K562 (cell line): ENCODE measurements around the gene PIRT. TPM values are rescaled to one million over a fixed set of nuclear protein-coding genes. Genes with fewer than 3 reads are reported as not detected.

Source experiments
- ATAC-seq: fragments of 200-7000 bp; cut with Tn5 transposase; 3 replicates; pipeline ENCODE4 v1.9.1; 2020; ENCODE audit warnings: moderate library complexity
- BruUV-seq: library from RNA; stranded (reverse); fragments of 400-500 nt; replicated peaks from 2 replicates; lab custom pipeline; 2021; lab: Mats Ljungman, UMichigan
- CTCF ChIA-PET: fragments of 300-600 bp; formaldehyde crosslinking; extraction: SDS; loops from one replicate; lab custom pipeline; 2021; ENCODE audit warnings: low intra/inter-chr PET ratio; lab: Yijun Ruan, JAX
- POLR2A ChIA-PET: fragments of 300-600, 350-650 bp; sonication (Branson Sonifier 250); formaldehyde crosslinking; extraction: SDS; loops from one replicate; lab custom pipeline; 2021; ENCODE audit warnings: antibody characterized with exemption, inconsistent platforms; lab: Yijun Ruan, JAX
- DNase-seq, 4 experiments: peaks; one replicate each; pipeline versions ENCODE4 v3.0.0 to v3.0.0-alpha.2; 2011 to 2018; ENCODE audit warnings: low spot score in 3 of 4, mixed read lengths in 3 of 4; ENCODE audit errors: extremely low read depth in 1 of 4
- FAIRE-seq: peaks from 2 replicates; lab custom pipeline; 2011; peaks lifted over from hg19 to GRCh38; lab: Jason Lieb, UNC
- H2AFZ ChIP-seq: 2 replicates; pipeline ENCODE4 v1.6.0; 2011; ENCODE audit warnings: low read depth, low read length, control low read depth, inconsistent platforms
- H3K27ac ChIP-seq: fragments of 200-600 bp; 3 replicates; pipeline ENCODE4 v1.8.0; 2011; ENCODE audit warnings: low read depth, mild to moderate bottlenecking, control low read depth, inconsistent platforms, low read length, moderate library complexity, mixed read lengths; ENCODE audit errors: extremely low read depth
- H3K27me3 ChIP-seq, 2 experiments: fragments of 300-600 bp in 1 of 2; 2 replicates in 1 of 2; 3 replicates in 1 of 2; pipeline versions ENCODE4 v1.6.0 to v1.8.0; 2011; ENCODE audit warnings: inconsistent platforms in 2 of 2, low read length in 2 of 2, mild to moderate bottlenecking in 1 of 2, mixed read lengths in 1 of 2, moderate library complexity in 1 of 2; ENCODE audit not compliant: control insufficient read depth in 2 of 2, insufficient read depth in 2 of 2
- H3K36me3 ChIP-seq: fragments of 300-600 bp; 3 replicates; pipeline ENCODE4 v1.8.0; 2011; ENCODE audit warnings: mild to moderate bottlenecking, low read length, inconsistent platforms; ENCODE audit not compliant: control insufficient read depth, insufficient read depth
- H3K4me1 ChIP-seq, 2 experiments: fragments of 200-600 bp in 1 of 2; replicated peaks in 1 of 2; 2 replicates in 1 of 2; 3 replicates in 1 of 2; pipeline versions ENCODE4 v1.5.1 to v1.8.0; 2011; ENCODE audit warnings: inconsistent platforms in 2 of 2, low read length in 2 of 2, mild to moderate bottlenecking in 1 of 2, mixed read lengths in 1 of 2, moderate library complexity in 1 of 2; ENCODE audit not compliant: control insufficient read depth in 2 of 2, insufficient read depth in 2 of 2
- H3K4me2 ChIP-seq: 2 replicates; pipeline ENCODE4 v1.6.1; 2011; ENCODE audit warnings: low read length, control low read depth, inconsistent platforms, mixed read lengths; ENCODE audit not compliant: insufficient read depth
- H3K4me3 ChIP-seq: fragments of 200-600 bp; sonication (generic), shearing (Covaris generic); 2 replicates; pipeline ENCODE4 v1.5.1; 2016; ENCODE audit warnings: control low read depth, inconsistent platforms
- H3K79me2 ChIP-seq: fragments of 200-600 bp; 3 replicates; pipeline ENCODE4 v1.8.0; 2011; ENCODE audit warnings: low read length, inconsistent platforms; ENCODE audit not compliant: control insufficient read depth, insufficient read depth
- H3K9ac ChIP-seq, 2 experiments: 2 replicates each; pipeline versions ENCODE4 v1.6.0 to v1.6.1; 2011; ENCODE audit warnings: low read depth in 2 of 2, low read length in 2 of 2, control low read depth in 1 of 2, inconsistent platforms in 1 of 2, mild to moderate bottlenecking in 1 of 2, mixed read lengths in 1 of 2; ENCODE audit not compliant: insufficient read depth in 1 of 2
- H3K9me1 ChIP-seq: one replicate; pipeline ENCODE4 v1.6.0; 2011; ENCODE audit warnings: inconsistent platforms, mild to moderate bottlenecking, low read length, moderate library complexity; ENCODE audit not compliant: control insufficient read depth, insufficient read depth
- H3K9me3 ChIP-seq: replicated peaks from 2 replicates; pipeline ENCODE4 v1.5.1; 2011; ENCODE audit warnings: low read depth, low read length, inconsistent platforms; ENCODE audit not compliant: control insufficient read depth, insufficient read depth
- H4K20me1 ChIP-seq: replicated peaks from 2 replicates; pipeline ENCODE4 v1.6.1; 2011; ENCODE audit warnings: low read length, inconsistent platforms, mixed read lengths; ENCODE audit not compliant: control insufficient read depth, insufficient read depth
- COPS2 ChIP-seq: fragments of 450-650 bp; conservative IDR thresholded peaks from 2 replicates; pipeline ENCODE4 v1.6.1; 2016; ENCODE audit warnings: mild to moderate bottlenecking, moderate library complexity
- ELF4 ChIP-seq: fragments of 450-650 bp; formaldehyde crosslinking; IDR thresholded peaks from 2 replicates; pipeline ENCODE4 v1.4.0; 2022; ENCODE audit warnings: missing genetic modification characterization
- HNRNPH1 ChIP-seq: fragments of 200-400 bp; formaldehyde crosslinking; optimal IDR thresholded peaks from 2 replicates; pipeline ENCODE3; 2017; ENCODE audit warnings: low read depth, mild to moderate bottlenecking, low read length, moderate library complexity
- PURB ChIP-seq: sonication (generic); formaldehyde crosslinking; IDR thresholded peaks from 2 replicates; pipeline ENCODE4 v1.9.0; 2021; ENCODE audit warnings: low read depth, mild to moderate bottlenecking, missing genetic modification reagents
- SAP30 ChIP-seq: fragments of 200-600 bp; sonication (generic); IDR thresholded peaks from 2 replicates; pipeline ENCODE4 v1.6.1; 2012; ENCODE audit warnings: borderline replicate concordance, low read depth, mild to moderate bottlenecking, moderate library complexity, low read length, control low read depth, inconsistent platforms; ENCODE audit not compliant: insufficient read depth, poor library complexity, severe bottlenecking
- SLC30A9 ChIP-seq: fragments of 250-450 bp; sonication (Bioruptor Pico); IDR thresholded peaks from 2 replicates; pipeline ENCODE4 v1.8.0; 2022; ENCODE audit warnings: mild to moderate bottlenecking, moderate library complexity
- SRF ChIP-seq, 2 experiments: fragments of 250-450, 450-650 bp in 1 of 2; sonication (Bioruptor Pico) in 1 of 2; sonication (generic) in 1 of 2; formaldehyde crosslinking; IDR thresholded peaks; 2 replicates each; pipeline versions ENCODE4 v1.5.0 to v1.5.1; 2020 to 2022; ENCODE audit warnings: mild to moderate bottlenecking in 1 of 2, missing genetic modification reagents in 1 of 2
- ZBED1 ChIP-seq: IDR thresholded peaks from 2 replicates; pipeline ENCODE4 v1.6.1; 2014
- ZC3H4 ChIP-seq: sonication (generic); formaldehyde crosslinking; IDR thresholded peaks from 2 replicates; pipeline ENCODE4 v1.9.0; 2021; ENCODE audit warnings: missing genetic modification reagents, borderline replicate concordance
- ZNF23 ChIP-seq: fragments of 250-450 bp; sonication (Bioruptor Pico); IDR thresholded peaks from 2 replicates; pipeline ENCODE4 v1.4.0; 2020; ENCODE audit warnings: mild to moderate bottlenecking
- ZNF347 ChIP-seq: fragments of 450-650 bp; formaldehyde crosslinking; IDR thresholded peaks from 2 replicates; pipeline ENCODE4 v1.4.0; 2020; ENCODE audit warnings: low read depth, mild to moderate bottlenecking, moderate library complexity
- WGBS: fragments of 100-300 bp; shearing (Covaris generic); methylation state at CpG from one replicate; pipeline ENCODE4 v1.1.6; 2016; ENCODE audit warnings: low coverage, mixed read lengths; ENCODE audit not compliant: insufficient coverage; ENCODE audit errors: missing lambda C conversion rate; 5-methylcytosine and 5-hydroxymethylcytosine counted together
- in situ Hi-C: fragments of 300-500 bp; cut with MboI; formaldehyde crosslinking; loops from 4 replicates; pipeline ENCODE4 v1.15.0; 2018; ENCODE audit warnings: inconsistent platforms, mixed read lengths
- intact Hi-C: fragments of 100-400 bp; cut with micrococcal nuclease; formaldehyde crosslinking; loops from 2 replicates; pipeline ENCODE4 v1.14.2; 2022
- polyA plus RNA-seq, 8 experiments: library from polyadenylated mRNA; depleted of rRNA in 4 of 8; stranded (reverse) in 5 of 8; unstranded in 3 of 8; fragments of >200 nt; fragmentation: Nextera tagmentation in 2 of 8; fragmentation: Illumina TruSeq in 1 of 8; extraction: Ambion mirVana in 2 of 8; extraction: Trizol in 1 of 8; gene quantifications; 2 replicates each; pipeline versions ENCODE4 v1.2.1 to v1.2.3, GENCODE V29; 2011 to 2014; ENCODE audit warnings: inconsistent platforms in 1 of 8, missing spikeins in 1 of 8
- total RNA-seq, 7 experiments: library from RNA; depleted of rRNA in 6 of 7; stranded (reverse); fragments of >200 nt in 6 of 7; fragmentation: Illumina TruSeq in 2 of 7; extraction: Trizol in 2 of 7; gene quantifications; 2 replicates each; pipeline versions ENCODE4 v1.2.1 to v1.2.3, GENCODE V29; 2011 to 2021; ENCODE audit warnings: low replicate concordance in 1 of 7
- TF ChIP-seq, protein P1 (sequence below): fragments of 250-450 bp; sonication (Bioruptor Pico); IDR thresholded peaks from 2 replicates; pipeline ENCODE4 v1.9.0; 2021; ENCODE audit warnings: mild to moderate bottlenecking, inconsistent platforms
- TF ChIP-seq, protein P2 (sequence below): fragments of 450-650 bp; formaldehyde crosslinking; IDR thresholded peaks from 2 replicates; pipeline ENCODE4 v1.4.0; 2020; ENCODE audit warnings: mild to moderate bottlenecking, moderate library complexity
- TF ChIP-seq, protein P3 (sequence below), 2 experiments: IDR thresholded peaks; 2 replicates each; pipeline ENCODE4 v1.6.1; 2011; ENCODE audit warnings: borderline replicate concordance in 1 of 2, control low read depth in 1 of 2, low read depth in 1 of 2, low read length in 1 of 2, mild to moderate bottlenecking in 1 of 2, mixed read lengths in 1 of 2, moderate library complexity in 1 of 2; ENCODE audit not compliant: insufficient read depth in 1 of 2, insufficient read length in 1 of 2, poor library complexity in 1 of 2, severe bottlenecking in 1 of 2; ENCODE audit errors: extremely low read depth in 1 of 2

The PIRT gene
- total and polyA plus RNA-seq, 9 of the 15 experiments (the other 6 are each of a cell fraction or from before 2014, with no cell fraction given), result not detected

DNA sequence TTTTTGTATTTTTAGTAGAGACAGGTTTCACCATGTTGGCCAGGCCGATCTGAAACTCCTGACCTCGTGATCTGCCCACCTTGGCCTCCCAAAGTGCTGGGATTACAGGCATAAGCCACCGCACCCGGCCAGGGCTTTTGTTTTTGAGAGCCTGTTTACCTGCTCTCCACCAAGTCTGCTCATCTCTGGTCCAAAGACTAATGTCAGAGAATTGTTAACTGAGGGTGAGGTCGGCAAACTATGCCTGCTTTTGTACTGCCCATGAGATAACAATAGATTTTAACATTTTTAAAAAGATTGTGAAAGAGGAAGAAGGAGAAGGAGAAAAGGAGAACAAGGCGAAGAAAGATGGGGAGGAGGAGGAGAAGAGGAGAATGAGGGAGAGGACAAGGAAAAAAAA, 60.0 kb downstream of the PIRT start (continued):
- TF ChIP-seq, protein P1, sequence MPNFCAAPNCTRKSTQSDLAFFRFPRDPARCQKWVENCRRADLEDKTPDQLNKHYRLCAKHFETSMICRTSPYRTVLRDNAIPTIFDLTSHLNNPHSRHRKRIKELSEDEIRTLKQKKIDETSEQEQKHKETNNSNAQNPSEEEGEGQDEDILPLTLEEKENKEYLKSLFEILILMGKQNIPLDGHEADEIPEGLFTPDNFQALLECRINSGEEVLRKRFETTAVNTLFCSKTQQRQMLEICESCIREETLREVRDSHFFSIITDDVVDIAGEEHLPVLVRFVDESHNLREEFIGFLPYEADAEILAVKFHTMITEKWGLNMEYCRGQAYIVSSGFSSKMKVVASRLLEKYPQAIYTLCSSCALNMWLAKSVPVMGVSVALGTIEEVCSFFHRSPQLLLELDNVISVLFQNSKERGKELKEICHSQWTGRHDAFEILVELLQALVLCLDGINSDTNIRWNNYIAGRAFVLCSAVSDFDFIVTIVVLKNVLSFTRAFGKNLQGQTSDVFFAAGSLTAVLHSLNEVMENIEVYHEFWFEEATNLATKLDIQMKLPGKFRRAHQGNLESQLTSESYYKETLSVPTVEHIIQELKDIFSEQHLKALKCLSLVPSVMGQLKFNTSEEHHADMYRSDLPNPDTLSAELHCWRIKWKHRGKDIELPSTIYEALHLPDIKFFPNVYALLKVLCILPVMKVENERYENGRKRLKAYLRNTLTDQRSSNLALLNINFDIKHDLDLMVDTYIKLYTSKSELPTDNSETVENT (CRISPR knock-in tag), result no peak
- TF ChIP-seq, all 486 proteins: peak for 0

DNA sequence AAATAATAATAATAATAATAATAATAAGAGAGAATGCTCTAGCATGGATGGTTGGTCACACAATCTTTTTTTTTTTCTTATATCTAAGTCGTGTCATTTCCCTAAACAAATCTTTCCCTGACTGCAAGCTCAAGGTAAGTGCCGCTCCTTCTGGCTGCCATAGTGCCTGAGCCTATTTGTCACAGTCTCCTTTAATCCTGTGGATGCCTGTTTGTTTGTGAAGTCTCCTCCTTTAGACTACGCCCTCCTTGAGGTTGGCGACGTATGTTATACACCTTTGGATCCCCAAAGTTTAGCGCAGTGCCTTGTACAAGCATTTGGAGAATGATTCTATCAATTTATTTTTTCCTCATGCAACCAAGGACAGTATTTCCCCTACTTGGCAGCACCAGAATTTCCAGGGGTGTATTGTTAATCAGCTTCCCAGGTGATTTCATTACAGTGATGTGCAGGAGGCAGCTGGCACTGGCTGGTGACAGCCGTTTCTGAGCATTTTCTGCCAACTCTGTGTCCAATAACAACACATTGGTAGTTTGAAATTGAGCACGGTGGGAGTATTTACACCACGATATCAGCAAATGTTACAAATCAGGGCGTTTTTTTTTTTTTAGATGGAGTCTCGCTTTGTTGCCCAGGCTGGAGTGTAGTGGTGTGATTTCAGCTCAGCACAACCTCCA, 60.6 kb downstream of the PIRT start:
- H4K20me1 ChIP-seq, result no peaks in the 10 kb centered on the region
- H3K36me3 ChIP-seq, result no peaks in the 10 kb centered on the region
- no peaks in the 10 kb centered on the region for H3K4me1 ChIP-seq
- H3K79me2 ChIP-seq, result no peaks in the 10 kb centered on the region
- no peak overlapping the region for H2AFZ ChIP-seq
- in situ Hi-C loops, result no loop called here
- H3K9me1 ChIP-seq, result no peaks in the 10 kb centered on the region
- no peak overlapping the region for H3K4me2 ChIP-seq
- CTCF ChIA-PET, result no interaction called here
- intact Hi-C loops, result no loop called here
- H3K27me3 ChIP-seq, result no peaks in the 10 kb centered on the region
- no peak for ATAC-seq
- no peak overlapping the region for H3K4me3 ChIP-seq
- H3K9ac ChIP-seq, result no peak overlapping the region
- DNase-seq, result no peak
- H3K9me3 ChIP-seq, result no peaks in the 10 kb centered on the region
- TF ChIP-seq ZBED1, result no peak
- no peak for TF ChIP-seq SRF (CRISPR knock-in tag; IDR thresholded peaks at IDR 0.05)
- TF ChIP-seq ELF4 (CRISPR knock-in tag), result no peak
- TF ChIP-seq PURB (CRISPR knock-in tag), result no peak
- TF ChIP-seq COPS2, result no peak
- TF ChIP-seq ZC3H4 (CRISPR knock-in tag), result no peak
- TF ChIP-seq ZNF347 (CRISPR knock-in tag), result no peak
- TF ChIP-seq, protein P2, sequence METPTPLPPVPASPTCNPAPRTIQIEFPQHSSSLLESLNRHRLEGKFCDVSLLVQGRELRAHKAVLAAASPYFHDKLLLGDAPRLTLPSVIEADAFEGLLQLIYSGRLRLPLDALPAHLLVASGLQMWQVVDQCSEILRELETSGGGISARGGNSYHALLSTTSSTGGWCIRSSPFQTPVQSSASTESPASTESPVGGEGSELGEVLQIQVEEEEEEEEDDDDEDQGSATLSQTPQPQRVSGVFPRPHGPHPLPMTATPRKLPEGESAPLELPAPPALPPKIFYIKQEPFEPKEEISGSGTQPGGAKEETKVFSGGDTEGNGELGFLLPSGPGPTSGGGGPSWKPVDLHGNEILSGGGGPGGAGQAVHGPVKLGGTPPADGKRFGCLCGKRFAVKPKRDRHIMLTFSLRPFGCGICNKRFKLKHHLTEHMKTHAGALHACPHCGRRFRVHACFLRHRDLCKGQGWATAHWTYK (CRISPR knock-in tag), result no peak
- TF ChIP-seq HNRNPH1, result no peak
- TF ChIP-seq ZNF23 (CRISPR knock-in tag), result no peak
- TF ChIP-seq, protein P3, sequence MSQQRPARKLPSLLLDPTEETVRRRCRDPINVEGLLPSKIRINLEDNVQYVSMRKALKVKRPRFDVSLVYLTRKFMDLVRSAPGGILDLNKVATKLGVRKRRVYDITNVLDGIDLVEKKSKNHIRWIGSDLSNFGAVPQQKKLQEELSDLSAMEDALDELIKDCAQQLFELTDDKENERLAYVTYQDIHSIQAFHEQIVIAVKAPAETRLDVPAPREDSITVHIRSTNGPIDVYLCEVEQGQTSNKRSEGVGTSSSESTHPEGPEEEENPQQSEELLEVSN (IDR thresholded peaks at IDR 0.05; ENCODE audit: borderline replicate concordance in 1 of 2, extremely low read depth in 1 of 2, insufficient read depth in 1 of 2, insufficient read length in 1 of 2, low read depth in 1 of 2, low read length in 1 of 2, poor library complexity in 1 of 2, severe bottlenecking in 1 of 2), result no peak
- TF ChIP-seq SLC30A9 (CRISPR knock-in tag), result no peak
- no peak for TF ChIP-seq SAP30
- 1% methylated on average over 9 of the region's 11 CpGs for WGBS
- no TSS peak for BruUV-seq
- POLR2A ChIA-PET, result no interaction called here
- no peak for FAIRE-seq
- H3K27ac ChIP-seq, result no peak overlapping the region
